Loucy (cell line): ENCODE results near the gene MYH15.

ENCODE experiments used
- H2AFZ ChIP-seq: fragments of 200-600 bp; sonication (generic); 2 replicates; pipeline ENCODE4 v1.6.0; 2016; ENCODE audit warnings: antibody characterized with exemption, mild to moderate bottlenecking, low read length, moderate library complexity
- H3F3A ChIP-seq: fragments of 200-600 bp; 2 replicates; pipeline ENCODE4 v1.6.0; 2016; ENCODE audit warnings: antibody characterized with exemption, low read depth, mild to moderate bottlenecking
- H3K27me3 ChIP-seq: fragments of 200-600 bp; sonication (generic); 2 replicates; pipeline ENCODE4 v1.6.1; 2014; ENCODE audit warnings: low read length, mild to moderate bottlenecking; ENCODE audit not compliant: insufficient read depth, poor library complexity, severe bottlenecking
- H3K36me3 ChIP-seq: fragments of 200-600 bp; sonication (generic); 2 replicates; pipeline ENCODE4 v1.6.1; 2016; ENCODE audit warnings: low read length; ENCODE audit not compliant: insufficient read depth
- H3K4me1 ChIP-seq: fragments of 200-600 bp; sonication (generic); 2 replicates; pipeline ENCODE4 v1.5.1; 2014; ENCODE audit warnings: low read length, mild to moderate bottlenecking; ENCODE audit not compliant: insufficient read depth, poor library complexity, severe bottlenecking
- H3K4me2 ChIP-seq: fragments of 200-600 bp; sonication (generic); 2 replicates; pipeline ENCODE4 v1.6.0; 2014; ENCODE audit warnings: antibody characterized with exemption, low read length, low read depth, mild to moderate bottlenecking; ENCODE audit not compliant: poor library complexity, severe bottlenecking
- H3K4me3 ChIP-seq: fragments of 200-600 bp; sonication (generic); 2 replicates; pipeline ENCODE4 v1.5.1; 2014; ENCODE audit warnings: low read length, mild to moderate bottlenecking, mixed read lengths; ENCODE audit not compliant: poor library complexity, severe bottlenecking
- H3K79me2 ChIP-seq: fragments of 200-600 bp; sonication (generic); 2 replicates; pipeline ENCODE4 v1.6.1; 2014; ENCODE audit warnings: low read length; ENCODE audit not compliant: insufficient read depth
- H3K9ac ChIP-seq: fragments of 200-600 bp; sonication (generic); 2 replicates; pipeline ENCODE4 v1.6.0; 2014; ENCODE audit warnings: mild to moderate bottlenecking, low read depth, low read length, moderate library complexity; ENCODE audit not compliant: poor library complexity, severe bottlenecking
- H3K9me2 ChIP-seq: fragments of 200-600 bp; sonication (generic); replicated peaks from 2 replicates; pipeline ENCODE4 v1.6.1; 2016; ENCODE audit warnings: low read depth, low read length, mixed read lengths
- H3K9me3 ChIP-seq: fragments of 200-600 bp; sonication (generic); 2 replicates; pipeline ENCODE4 v1.6.1; 2014; ENCODE audit warnings: mild to moderate bottlenecking, antibody characterized with exemption, low read length, low read depth; ENCODE audit not compliant: insufficient read depth
- H4K20me1 ChIP-seq: fragments of 200-600 bp; sonication (generic); 2 replicates; pipeline ENCODE4 v1.6.0; 2014; ENCODE audit warnings: antibody characterized with exemption, low read length, mild to moderate bottlenecking; ENCODE audit not compliant: insufficient read depth, poor library complexity, severe bottlenecking
- CTCF ChIP-seq: fragments of 200-600 bp; sonication (generic); conservative IDR thresholded peaks from 2 replicates; pipeline ENCODE4 v1.5.1; 2014; ENCODE audit warnings: mild to moderate bottlenecking, antibody characterized with exemption, low read length
- EZH2phosphoT487 ChIP-seq: fragments of 200-600 bp; IDR thresholded peaks from 2 replicates; pipeline ENCODE4 v1.6.1; 2018; ENCODE audit warnings: antibody characterized with exemption, mild to moderate bottlenecking, moderate library complexity, borderline replicate concordance

The MYH15 gene

DNA sequence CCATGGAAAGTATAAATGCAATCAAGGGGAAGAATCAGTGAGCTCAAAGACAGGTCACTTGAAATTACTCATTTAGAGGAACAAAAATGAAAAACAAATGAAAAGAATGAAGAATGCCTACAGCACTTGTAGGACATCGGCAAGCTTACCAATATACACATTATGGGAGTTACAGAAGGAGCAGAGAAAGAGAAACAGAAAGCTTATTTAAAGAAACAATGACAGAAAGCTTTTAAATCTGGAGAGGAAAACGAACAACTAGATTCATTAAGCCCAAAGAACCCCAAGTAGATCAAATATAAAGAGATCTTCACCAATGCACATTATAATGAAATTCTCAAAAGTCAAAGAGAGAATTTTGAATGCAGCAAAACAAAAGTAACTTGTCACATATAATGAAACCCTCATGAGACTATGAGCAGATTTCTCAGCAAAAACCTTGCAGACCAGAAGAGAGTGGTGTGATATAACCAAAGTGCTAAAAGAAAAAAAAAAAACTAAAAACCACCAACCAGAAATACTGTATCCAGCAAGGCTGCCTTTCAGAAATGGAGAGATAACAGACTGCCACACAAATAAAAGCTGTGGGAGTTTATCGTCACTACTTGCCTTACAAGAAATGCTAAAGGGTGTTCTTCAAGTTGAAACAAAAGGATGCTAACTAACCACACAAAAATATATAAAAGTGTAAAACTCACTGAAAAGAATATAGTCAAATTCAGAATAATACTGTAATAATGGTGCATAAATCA is 63.1 kb downstream of the MYH15 start:
- H3K79me2 ChIP-seq = no peaks in the 10 kb centered on the region
- no peak overlapping the region for H3K4me2 ChIP-seq
- H3K36me3 ChIP-seq = no peaks in the 10 kb centered on the region
- H3K9ac ChIP-seq = no peak overlapping the region
- TF ChIP-seq CTCF (no peak), EZH2phosphoT487 (no peak)
- H3K9me3 ChIP-seq = peaks cover 23% of the 10 kb centered on the region
- H3K4me3 ChIP-seq = no peak overlapping the region
- H3F3A ChIP-seq = no peaks in the 10 kb centered on the region
- no peaks in the 10 kb centered on the region for H3K9me2 ChIP-seq
- H2AFZ ChIP-seq = no peak overlapping the region
- H3K4me1 ChIP-seq = no peaks in the 10 kb centered on the region
- no peaks in the 10 kb centered on the region for H4K20me1 ChIP-seq
- H3K27me3 ChIP-seq = no peaks in the 10 kb centered on the region

DNA sequence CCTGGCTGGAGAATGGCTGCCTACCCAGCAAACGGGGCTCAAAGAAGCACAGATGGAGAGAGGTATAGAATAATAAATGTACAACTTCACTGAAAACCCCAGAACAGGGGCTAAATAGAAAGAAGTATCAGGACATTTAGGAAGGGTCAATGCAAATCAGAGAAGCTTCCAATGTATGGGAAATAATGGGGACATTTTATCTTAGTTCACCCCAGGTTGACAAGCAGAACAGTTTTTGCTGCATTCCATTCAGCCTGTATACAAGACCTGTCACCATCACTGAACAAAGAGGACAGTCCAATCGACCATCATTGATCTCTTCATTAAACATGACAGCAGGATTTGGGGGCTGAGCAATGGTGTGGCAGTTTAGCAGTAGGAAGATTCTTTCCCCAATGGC is 68.1 kb downstream of the MYH15 start:
- H2AFZ ChIP-seq = no peak overlapping the region
- H3K4me3 ChIP-seq = no peak overlapping the region
- H3K79me2 ChIP-seq = no peaks in the 10 kb centered on the region
- no peak overlapping the region for H3K4me2 ChIP-seq
- no peaks in the 10 kb centered on the region for H3K27me3 ChIP-seq
- TF ChIP-seq CTCF (no peak), EZH2phosphoT487 (no peak)
- no peak overlapping the region for H3K9ac ChIP-seq
- H4K20me1 ChIP-seq = no peaks in the 10 kb centered on the region
- no peaks in the 10 kb centered on the region for H3F3A ChIP-seq
- no peaks in the 10 kb centered on the region for H3K9me2 ChIP-seq
- peaks cover 15% of the 10 kb centered on the region for H3K9me3 ChIP-seq
- no peaks in the 10 kb centered on the region for H3K36me3 ChIP-seq
- no peaks in the 10 kb centered on the region for H3K4me1 ChIP-seq

GRCh38 chr3:108441518-108441917 is 68.9 kb downstream of the MYH15 start:
- Histone ChIP-seq H3K4me3 (no peak overlapping the region), H2AFZ (no peak overlapping the region), H3K36me3 (no peaks in the 10 kb centered on the region), H3K9me3 (peaks cover 7% of the 10 kb centered on the region; the same call in 1 of the 2 replicates), H3K4me2 (no peak overlapping the region), H3K79me2 (no peaks in the 10 kb centered on the region), H3K27me3 (no peaks in the 10 kb centered on the region), H3K4me1 (no peaks in the 10 kb centered on the region), H4K20me1 (no peaks in the 10 kb centered on the region), H3K9ac (no peak overlapping the region), H3K9me2 (no peaks in the 10 kb centered on the region), H3F3A (no peaks in the 10 kb centered on the region)
- TF ChIP-seq CTCF (no peak), EZH2phosphoT487 (no peak)
